T-cell (primary cell): Measurements from ENCODE around the gene GLMN. TPM values are rescaled to one million over a fixed set of nuclear protein-coding genes. Genes with fewer than 3 reads are reported as not detected.

Experiments
- ATAC-seq, 4 experiments: fragments of 200-7000 bp in 3 of 4; fragments of 150-1000 bp in 1 of 4; cut with Tn5 transposase; replicated peaks in 1 of 4; 1 replicate in 3 of 4; 2 replicates in 1 of 4; pipeline ENCODE4 v1.10.0; 2021; ENCODE audit warnings: moderate library complexity in 3 of 4, mild to moderate bottlenecking in 2 of 4, moderate number of reproducible peaks in 1 of 4
- CTCF ChIA-PET, 2 donors: fragments of 300-600 bp; sonication (Branson Sonifier 250); formaldehyde crosslinking; loops; one replicate each; lab custom pipeline; 2022; ENCODE audit warnings: antibody characterized with exemption in 2 of 2; lab: Charles Lee
- POLR2A ChIA-PET, 2 donors: fragments of 300-600 bp; sonication (Branson Sonifier 250); formaldehyde crosslinking; loops; one replicate each; lab custom pipeline; 2022; ENCODE audit warnings: antibody characterized with exemption in 2 of 2; lab: Charles Lee
- DNase-seq, 35 experiments: peaks; one replicate each; pipeline versions ENCODE4 v3.0.0 to v3.0.0-alpha.2; 2013 to 2023
- H3K27ac ChIP-seq: one replicate; pipeline ENCODE4 v1.5.1; 2013; ENCODE audit warnings: low read length
- H3K27me3 ChIP-seq, 2 experiments: replicated peaks in 1 of 2; 1 replicate in 1 of 2; 2 replicates in 1 of 2; pipeline versions ENCODE4 v1.6.1 to v1.7.0; 2013; ENCODE audit warnings: low read length in 1 of 2, mixed read lengths in 1 of 2; ENCODE audit not compliant: control insufficient read depth in 2 of 2, insufficient read depth in 2 of 2; ENCODE audit errors: extremely low read depth in 1 of 2
- H3K36me3 ChIP-seq, 2 donors: 1 replicate in 1 of 2; 2 replicates in 1 of 2; pipeline versions ENCODE4 v1.6.1 to v1.7.0; 2013; ENCODE audit warnings: low read length in 1 of 2; ENCODE audit not compliant: control insufficient read depth in 2 of 2, insufficient read depth in 1 of 2; ENCODE audit errors: extremely low read depth in 1 of 2
- H3K4me1 ChIP-seq, 2 experiments: 1 replicate in 1 of 2; 2 replicates in 1 of 2; pipeline versions ENCODE4 v1.6.1 to v1.7.0; 2013; ENCODE audit warnings: low read length in 2 of 2, mixed read lengths in 1 of 2; ENCODE audit not compliant: insufficient read depth in 2 of 2, control insufficient read depth in 1 of 2; ENCODE audit errors: extremely low read depth in 1 of 2
- H3K4me3 ChIP-seq, 2 donors: 1 replicate in 1 of 2; 2 replicates in 1 of 2; pipeline versions ENCODE4 v1.5.1 to v1.7.0; 2013; ENCODE audit warnings: mild to moderate bottlenecking in 2 of 2, low read length in 1 of 2, moderate library complexity in 1 of 2; ENCODE audit not compliant: control insufficient read depth in 1 of 2; ENCODE audit errors: extremely low read depth in 1 of 2
- H3K9me3 ChIP-seq: 2 replicates; pipeline ENCODE4 v1.7.0; 2013
- H3K27ac Mint-ChIP-seq, 2 donors: one replicate each; pipeline ENCODE4 v1.8.0; 2020 to 2021; ENCODE audit warnings: mild to moderate bottlenecking in 2 of 2, mixed read lengths in 2 of 2
- H3K27me3 Mint-ChIP-seq, 2 donors: one replicate each; pipeline ENCODE4 v1.8.0; 2021 to 2022; ENCODE audit warnings: mixed read lengths in 2 of 2
- H3K36me3 Mint-ChIP-seq: one replicate; pipeline ENCODE4 v1.8.0; 2021; ENCODE audit warnings: mixed read lengths
- H3K4me1 Mint-ChIP-seq, 3 donors: one replicate each; pipeline ENCODE4 v1.8.0; 2020 to 2022; ENCODE audit warnings: mixed read lengths in 3 of 3, mild to moderate bottlenecking in 1 of 3
- H3K4me3 Mint-ChIP-seq, 3 donors: one replicate each; pipeline ENCODE4 v1.8.0; 2020 to 2022; ENCODE audit warnings: mild to moderate bottlenecking in 3 of 3, mixed read lengths in 3 of 3, moderate library complexity in 3 of 3
- H3K9me3 Mint-ChIP-seq, 3 donors: one replicate each; pipeline ENCODE4 v1.8.0; 2020 to 2022; ENCODE audit warnings: mixed read lengths in 3 of 3
- WGBS: methylation state at CpG from one replicate; pipeline ENCODE4 v1.1.5; 2013; ENCODE audit warnings: missing lambda C conversion rate; ENCODE audit not compliant: insufficient coverage; 5-methylcytosine and 5-hydroxymethylcytosine counted together
- total RNA-seq, 35 experiments: library from RNA in 6 of 35; stranded (reverse) in 6 of 35; fragments of 120-200 nt in 1 of 35; gene quantifications; one replicate each; pipeline versions ENCODE4 v1.2.1 to v1.2.4 and lab custom pipeline; 2013 to 2026

Gene GLMN
- total RNA-seq, 5 donors from 2014 or later (not counting 1 experiment from before 2014, with no cell fraction given), result 9.8 to 15.0 (median 11.1) TPM

DNA sequence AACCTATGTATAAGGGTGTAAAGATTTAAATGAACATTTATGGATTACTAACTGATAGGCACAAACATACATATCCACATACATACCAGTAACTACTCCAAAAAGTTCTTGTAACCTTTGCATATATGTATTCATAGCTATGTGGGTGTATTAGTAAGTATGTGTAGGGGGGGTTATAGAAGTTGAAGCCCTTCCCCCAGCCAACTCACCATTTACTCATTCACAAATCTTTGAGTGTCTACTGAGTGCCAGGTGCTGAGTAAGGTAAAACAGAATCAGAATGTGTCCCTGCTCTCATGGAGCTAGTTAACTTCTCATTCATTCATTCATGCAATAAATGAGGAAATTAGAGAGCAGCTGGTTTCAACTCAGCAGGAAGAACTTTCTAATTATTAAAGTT is 79.8 kb downstream of the GLMN start:
- no peak overlapping the region for H3K4me3 ChIP-seq
- Mint-ChIP-seq H3K36me3 (no peaks in the 10 kb centered on the region), H3K9me3 (no peaks in the 10 kb centered on the region), H3K4me1 (no peaks in the 10 kb centered on the region), H3K27ac (no peak overlapping the region), H3K27me3 (no peaks in the 10 kb centered on the region), H3K4me3 (no peak overlapping the region)
- no peaks in the 10 kb centered on the region for H3K9me3 ChIP-seq
- ChIA-PET CTCF (interaction anchor here (0.5 kb wide), 2 partner anchors 528 to 1089 kb away, joined by 4 to 6 read pairs; no protein-coding TSS in a partner anchor), POLR2A (interaction anchor here in 1 of 2 donors (0.5 kb wide), 1 partner anchor 127 kb away, joined by 4 read pairs; no protein-coding TSS in a partner anchor)
- no peaks in the 10 kb centered on the region for H3K36me3 ChIP-seq
- DNase-seq (no peak), ATAC-seq (no peak)
- H3K27me3 ChIP-seq, result peaks cover 0 to 3% of the 10 kb centered on the region in 2 experiments
- H3K27ac ChIP-seq, result no peak overlapping the region
- H3K4me1 ChIP-seq, result no peaks in the 10 kb centered on the region

DNA sequence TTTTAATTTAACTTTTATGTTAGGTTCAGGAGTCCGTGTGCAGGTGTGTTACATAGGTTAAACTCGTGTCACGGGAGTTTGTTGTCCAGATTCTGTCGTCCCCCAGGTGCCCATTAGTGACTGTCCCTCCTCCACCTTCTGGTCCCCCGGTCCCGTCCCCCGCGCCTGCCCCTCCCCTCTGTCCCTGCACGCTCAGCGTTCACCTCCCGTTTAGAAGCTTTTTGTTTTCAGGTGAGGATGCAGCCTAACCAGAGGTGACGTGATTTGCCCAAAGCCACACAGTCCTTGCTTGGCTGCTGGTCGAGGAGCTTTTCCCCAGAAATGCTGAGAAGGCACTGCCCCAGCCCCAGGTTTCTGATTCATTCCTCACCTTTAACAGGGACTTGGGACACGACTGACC is 80.2 kb downstream of the GLMN start:
- H3K4me3 Mint-ChIP-seq, result no peak overlapping the region
- Histone ChIP-seq H3K36me3 (no peaks in the 10 kb centered on the region), H3K4me3 (no peak overlapping the region), H3K27me3 (peaks cover 0 to 3% of the 10 kb centered on the region in 2 experiments), H3K9me3 (no peaks in the 10 kb centered on the region), H3K27ac (no peak overlapping the region), H3K4me1 (no peaks in the 10 kb centered on the region)
- no peaks in the 10 kb centered on the region for H3K4me1 Mint-ChIP-seq
- H3K36me3 Mint-ChIP-seq, result no peaks in the 10 kb centered on the region
- H3K27me3 Mint-ChIP-seq, result no peaks in the 10 kb centered on the region
- H3K27ac Mint-ChIP-seq, result no peak overlapping the region
- ATAC-seq (no peak), DNase-seq (no peak)
- CTCF ChIA-PET, result interaction anchor here (0.5 kb wide), 2 partner anchors 529 to 1089 kb away, joined by 4 to 6 read pairs; no protein-coding TSS in a partner anchor
- WGBS, result 89% methylated on average over 8 of the region's 14 CpGs
- H3K9me3 Mint-ChIP-seq, result no peaks in the 10 kb centered on the region
- POLR2A ChIA-PET, result interaction anchor here in 1 of 2 donors (0.5 kb wide), 1 partner anchor 127 kb away, joined by 4 read pairs; no protein-coding TSS in a partner anchor

- DNase-seq (no peak), ATAC-seq (no peak)
- Histone ChIP-seq H3K36me3 (no peaks in the 10 kb centered on the region), H3K9me3 (no peaks in the 10 kb centered on the region), H3K27me3 (peaks cover 0 to 3% of the 10 kb centered on the region in 2 experiments), H3K4me3 (no peak within 1 kb of the TSS), H3K4me1 (no peaks in the 10 kb centered on the region), H3K27ac (no peak within 1 kb of the TSS)
- Mint-ChIP-seq H3K4me3 (no peak within 1 kb of the TSS), H3K4me1 (no peaks in the 10 kb centered on the region), H3K27me3 (no peaks in the 10 kb centered on the region), H3K9me3 (no peaks in the 10 kb centered on the region), H3K36me3 (no peaks in the 10 kb centered on the region), H3K27ac (no peak within 1 kb of the TSS)
- CTCF ChIA-PET, result no interaction called here
- 92% methylated on average over 26 of the region's 27 CpGs for WGBS
- POLR2A ChIA-PET, result no interaction called here
These were observed 81.1 kb downstream of the GLMN start, which contains the start of gene C1orf146 for GRCh38 chr1:92217721-92218120. Gene C1orf146 (plus strand): TSS chr1:92217915. CDS start chr1:92231421, 13,506 bp downstream.

GRCh38 chr1:92211166-92211565 is 87.6 kb downstream of the GLMN start:
- ATAC-seq (no peak), DNase-seq (no peak)
- no peaks in the 10 kb centered on the region for H3K36me3 ChIP-seq
- Mint-ChIP-seq H3K9me3 (peaks cover 0 to 2% (median 0%) of the 10 kb centered on the region in 3 donors), H3K36me3 (no peaks in the 10 kb centered on the region), H3K4me1 (peaks cover 13 to 24% (median 15%) of the 10 kb centered on the region in 3 donors), H3K27me3 (no peaks in the 10 kb centered on the region), H3K27ac (no peak overlapping the region), H3K4me3 (no peak overlapping the region)
- POLR2A ChIA-PET, result interaction anchor here in 1 of 2 donors (0.6 to 1.2 kb wide), 2 partner anchors 16 to 112 kb away, joined by 3 to 8 read pairs; no protein-coding TSS in a partner anchor
- H3K9me3 ChIP-seq, result no peaks in the 10 kb centered on the region
- H3K4me1 ChIP-seq, result peaks cover 0 to 12% of the 10 kb centered on the region in 2 experiments
- no peak overlapping the region for H3K27ac ChIP-seq
- no CpG with 5 or more reads among the region's 2 CpGs for WGBS
- no peaks in the 10 kb centered on the region for H3K27me3 ChIP-seq
- CTCF ChIA-PET, result interaction anchor here (0.7 to 1.2 kb wide), 2 partner anchors 99 to 255 kb away, joined by 3 read pairs; no protein-coding TSS in a partner anchor
- H3K4me3 ChIP-seq, result no peak overlapping the region

GRCh38 chr1:92210701-92211100 is 88.1 kb downstream of the GLMN start:
- ChIA-PET POLR2A (interaction anchor here in 1 of 2 donors (0.6 to 1.2 kb wide), 2 partner anchors 16 to 112 kb away, joined by 3 to 8 read pairs; no protein-coding TSS in a partner anchor), CTCF (interaction anchor here (0.5 to 1.2 kb wide), 3 partner anchors 99 to 276 kb away, joined by 3 read pairs; partner anchors contain the start of gene GFI1 (in 1 of the 2))
- DNase-seq (no peak), ATAC-seq (peak in 1 of 4 experiments; percentile 23)
- H3K4me1 ChIP-seq, result peaks cover 0 to 12% of the 10 kb centered on the region in 2 experiments
- H3K27ac Mint-ChIP-seq, result no peak overlapping the region
- H3K36me3 Mint-ChIP-seq, result no peaks in the 10 kb centered on the region
- H3K36me3 ChIP-seq, result no peaks in the 10 kb centered on the region
- peak overlapping the region in 1 of 3 donors; percentile 4 for H3K4me3 Mint-ChIP-seq
- peaks cover 13 to 24% (median 15%) of the 10 kb centered on the region in 3 donors for H3K4me1 Mint-ChIP-seq
- H3K9me3 Mint-ChIP-seq, result peaks cover 0 to 2% (median 0%) of the 10 kb centered on the region in 3 donors
- H3K27me3 ChIP-seq, result no peaks in the 10 kb centered on the region
- H3K9me3 ChIP-seq, result no peaks in the 10 kb centered on the region
- no peak overlapping the region for H3K27ac ChIP-seq
- no peak overlapping the region for H3K4me3 ChIP-seq
- no CpG with 5 or more reads among the region's 2 CpGs for WGBS
- no peaks in the 10 kb centered on the region for H3K27me3 Mint-ChIP-seq

- Mint-ChIP-seq H3K9me3 (peaks cover 5 to 15% (median 7%) of the 10 kb centered on the region in 3 donors), H3K27me3 (no peaks in the 10 kb centered on the region), H3K27ac (peak overlapping the region; percentile 71 to 78), H3K36me3 (no peaks in the 10 kb centered on the region), H3K4me3 (peak overlapping the region in 1 of 3 donors; percentile 16), H3K4me1 (peaks cover 17 to 18% (median 17%) of the 10 kb centered on the region in 3 donors)
- H3K4me3 ChIP-seq, result no peak overlapping the region
- ChIA-PET POLR2A (no interaction called here), CTCF (no interaction called here)
- ATAC-seq (no peak), DNase-seq (no peak)
- H3K4me1 ChIP-seq, result peaks cover 0 to 4% of the 10 kb centered on the region in 2 experiments
- H3K9me3 ChIP-seq, result peaks cover 2% of the 10 kb centered on the region
- H3K36me3 ChIP-seq, result no peaks in the 10 kb centered on the region
- no peak overlapping the region for H3K27ac ChIP-seq
- H3K27me3 ChIP-seq, result no peaks in the 10 kb centered on the region
These were observed 95.7 kb downstream of the GLMN start for GRCh38 chr1:92203105-92203504.
